Measurements from ENCODE around the gene PTGDR2.
A peak's percentile ranks its signal among the peaks of the same experiment; 100 is the strongest.

PTGDR2 gene

DNA sequence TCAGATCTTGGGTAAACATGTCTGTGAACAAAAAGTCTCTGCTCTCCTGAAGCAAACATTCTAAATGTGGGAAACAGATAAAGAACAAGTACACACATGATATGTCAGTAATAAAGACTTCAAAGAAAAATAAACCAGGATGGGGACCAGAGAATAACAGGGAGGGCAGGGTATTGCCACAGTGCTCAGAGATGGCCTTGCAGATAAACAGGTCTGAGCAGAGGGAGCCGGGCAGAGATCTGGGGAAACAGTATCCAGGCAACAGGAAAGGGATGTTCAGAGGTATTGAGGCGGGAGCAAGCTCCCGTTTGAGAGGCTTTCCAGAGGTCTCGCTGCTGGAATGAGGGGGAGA, 10.9 kb downstream of the PTGDR2 start:
- Mint-ChIP-seq H3K27ac (peak overlapping the region; percentile 80), H3K36me3 (ENCODE audit: low read depth) (peaks cover 41% of the 10 kb centered on the region), H3K4me3 (peak overlapping the region; percentile 81), H3K4me1 (ENCODE audit: low read depth) (peaks cover 31% of the 10 kb centered on the region), H3K27me3 (ENCODE audit: low read depth) (no peaks in the 10 kb centered on the region), H3K9me3 (no peaks in the 10 kb centered on the region)
- no peak for DNase-seq (ENCODE audit: low spot score)

GRCh38 chr11:60844045-60844869, 11.5 kb downstream of the PTGDR2 start:
- H3K4me3 Mint-ChIP-seq = peak overlapping the region; percentile 81

GRCh38 chr11:60842668-60843600, 12.8 kb downstream of the PTGDR2 start:
- H3K27me3 Mint-ChIP-seq (ENCODE audit: low read depth) = no peaks in the 10 kb centered on the region
- no peaks in the 10 kb centered on the region for H3K9me3 Mint-ChIP-seq
- H3K36me3 Mint-ChIP-seq (ENCODE audit: low read depth) = peaks cover 31% of the 10 kb centered on the region
- peak overlapping the region; percentile 81 for H3K4me3 Mint-ChIP-seq
- H3K27ac Mint-ChIP-seq = peak overlapping the region; percentile 92
- H3K4me1 Mint-ChIP-seq (ENCODE audit: low read depth) = peaks cover 36% of the 10 kb centered on the region
- no peak for DNase-seq (ENCODE audit: low spot score)

More at GRCh38 chr11:60844045-60844869, 11.5 kb downstream of the PTGDR2 start:
- peaks cover 34% of the 10 kb centered on the region for H3K4me1 Mint-ChIP-seq (ENCODE audit: low read depth)
- H3K27me3 Mint-ChIP-seq (ENCODE audit: low read depth) = no peaks in the 10 kb centered on the region
- DNase-seq (ENCODE audit: low spot score) = no peak
- H3K9me3 Mint-ChIP-seq = no peaks in the 10 kb centered on the region
- peak overlapping the region; percentile 80 for H3K27ac Mint-ChIP-seq
- H3K36me3 Mint-ChIP-seq (ENCODE audit: low read depth) = peaks cover 38% of the 10 kb centered on the region

- Mint-ChIP-seq H3K4me1 (ENCODE audit: low read depth) (peaks cover 45% of the 10 kb centered on the region), H3K36me3 (ENCODE audit: low read depth) (peaks cover 28% of the 10 kb centered on the region), H3K9me3 (no peaks in the 10 kb centered on the region), H3K27me3 (ENCODE audit: low read depth) (no peaks in the 10 kb centered on the region), H3K27ac (peak within 1 kb of the TSS; percentile 92), H3K4me3 (peak within 1 kb of the TSS; percentile 81)
- peak; percentile 97 for DNase-seq (ENCODE audit: low spot score)
Observed at GRCh38 chr11:60841797-60842667, 13.7 kb downstream of the PTGDR2 start, which contains the start of gene CCDC86. Gene CCDC86, plus strand, starts transcription at chr11:60842113. Its CDS starts 12 bp downstream, at chr11:60842125.

DNA sequence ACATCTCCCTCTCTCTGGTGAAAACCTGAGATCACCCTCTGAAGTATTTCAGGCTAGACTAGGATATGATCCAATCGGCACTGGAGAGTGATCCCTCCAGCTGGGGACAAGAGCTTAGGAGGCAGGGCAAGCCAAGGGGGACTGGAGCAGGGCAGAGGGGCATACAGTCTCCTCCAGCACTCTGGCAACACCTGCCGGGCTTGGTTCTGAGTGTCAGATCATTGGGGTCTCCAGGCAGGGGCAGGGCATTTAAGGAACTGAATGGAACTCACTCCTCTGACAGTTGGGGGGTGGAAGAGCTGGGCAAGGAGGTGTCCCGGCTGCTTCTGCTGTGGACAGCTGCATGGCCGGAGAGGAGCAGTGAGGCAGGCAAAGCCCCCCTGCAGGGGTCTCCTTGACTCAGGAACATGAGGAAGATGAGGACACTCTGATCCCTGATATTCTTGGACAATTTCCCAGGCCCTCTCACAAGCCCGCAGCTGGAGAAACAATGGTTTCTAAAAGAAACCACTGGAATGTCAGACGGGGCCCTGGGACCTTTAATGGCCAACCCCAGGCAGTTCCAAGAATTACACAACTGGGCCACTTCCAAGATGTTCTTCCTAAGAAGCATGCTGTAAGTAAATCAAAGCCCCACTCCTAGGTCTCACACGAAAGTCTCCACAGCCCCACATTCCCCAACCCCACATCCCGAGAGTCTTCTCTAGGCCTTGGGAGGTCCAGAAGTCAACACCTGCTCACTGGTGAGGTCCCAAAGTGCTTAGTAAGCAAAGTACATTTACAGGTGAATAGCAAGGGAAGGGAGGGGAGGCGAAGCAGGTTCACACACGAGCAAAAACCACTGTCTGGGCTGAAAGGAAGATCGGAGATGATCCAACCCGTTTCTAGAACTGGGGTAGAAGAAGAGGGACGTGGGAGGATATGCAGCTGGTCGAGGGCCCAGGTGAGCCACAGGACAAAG, 15.0 kb downstream of the PTGDR2 start:
- peaks cover 54% of the 10 kb centered on the region for H3K4me1 Mint-ChIP-seq (ENCODE audit: low read depth)
- DNase-seq (ENCODE audit: low spot score) = no peak
- H3K9me3 Mint-ChIP-seq = no peaks in the 10 kb centered on the region
- H3K36me3 Mint-ChIP-seq (ENCODE audit: low read depth) = peaks cover 21% of the 10 kb centered on the region
- no peaks in the 10 kb centered on the region for H3K27me3 Mint-ChIP-seq (ENCODE audit: low read depth)
- H3K4me3 Mint-ChIP-seq = peak overlapping the region; percentile 55
- H3K27ac Mint-ChIP-seq = peak overlapping the region; percentile 83

GRCh38 chr11:60838132-60838531, 17.6 kb downstream of the PTGDR2 start:
- H3K27me3 Mint-ChIP-seq (ENCODE audit: low read depth) = peaks cover 1% of the 10 kb centered on the region
- H3K9me3 Mint-ChIP-seq = no peaks in the 10 kb centered on the region
- no peak overlapping the region for H3K4me3 Mint-ChIP-seq
- no peak for DNase-seq (ENCODE audit: low spot score)
- H3K36me3 Mint-ChIP-seq (ENCODE audit: low read depth) = no peaks in the 10 kb centered on the region
- H3K4me1 Mint-ChIP-seq (ENCODE audit: low read depth) = peaks cover 59% of the 10 kb centered on the region
- H3K27ac Mint-ChIP-seq = peak overlapping the region; percentile 86

- Mint-ChIP-seq H3K9me3 (no peaks in the 10 kb centered on the region), H3K4me1 (ENCODE audit: low read depth) (peaks cover 70% of the 10 kb centered on the region), H3K27me3 (ENCODE audit: low read depth) (peaks cover 5% of the 10 kb centered on the region), H3K27ac (peak overlapping the region; percentile 86), H3K36me3 (ENCODE audit: low read depth) (no peaks in the 10 kb centered on the region), H3K4me3 (peak overlapping the region; percentile 70)
- DNase-seq (ENCODE audit: low spot score) = no peak
Observed at GRCh38 chr11:60836866-60837515, 18.8 kb downstream of the PTGDR2 start.

GRCh38 chr11:60835534-60835846, 20.3 kb downstream of the PTGDR2 start:
- Mint-ChIP-seq H3K36me3 (ENCODE audit: low read depth) (no peaks in the 10 kb centered on the region), H3K4me1 (ENCODE audit: low read depth) (peaks cover 71% of the 10 kb centered on the region), H3K27me3 (ENCODE audit: low read depth) (peaks cover 8% of the 10 kb centered on the region), H3K9me3 (no peaks in the 10 kb centered on the region), H3K27ac (peak overlapping the region; percentile 45), H3K4me3 (peak overlapping the region; percentile 48)
- no peak for DNase-seq (ENCODE audit: low spot score)

DNA sequence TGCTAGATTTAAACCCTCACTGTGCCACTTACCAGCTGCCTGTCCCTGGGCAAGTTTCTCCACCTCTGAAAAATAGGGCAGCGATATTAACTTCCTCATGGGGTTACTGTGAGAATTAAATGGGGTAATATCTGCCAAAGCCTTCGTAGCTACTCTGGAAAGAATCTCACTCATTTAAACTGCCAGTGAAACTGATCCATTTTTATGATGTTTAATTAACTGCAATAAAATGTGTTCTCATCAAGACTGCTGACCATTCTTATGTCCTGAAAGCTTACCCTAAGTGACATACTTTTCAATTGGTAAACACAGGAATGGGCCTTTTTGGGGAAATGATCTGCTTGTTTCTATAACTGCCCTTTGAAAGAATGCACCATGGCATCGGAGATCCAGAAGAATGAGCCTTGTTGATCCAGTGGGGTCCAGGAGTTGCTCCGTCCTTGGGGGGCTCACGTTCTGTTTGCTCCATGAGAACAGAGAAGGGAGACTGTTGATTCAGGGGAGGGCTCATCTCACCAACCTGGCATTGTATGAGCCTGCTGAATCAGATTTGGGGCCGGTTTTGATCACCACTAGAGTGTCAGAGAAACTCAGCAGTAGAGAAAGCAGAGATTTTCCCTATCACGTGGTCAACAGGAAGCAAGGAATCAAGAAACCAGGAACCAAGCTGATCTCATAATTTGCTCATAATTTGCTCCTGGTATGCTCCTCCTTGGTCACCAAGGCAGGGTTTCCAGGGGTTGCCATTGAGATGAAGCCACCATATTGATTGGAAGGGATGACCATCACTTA, 20.8 kb downstream of the PTGDR2 start:
- DNase-seq (ENCODE audit: low spot score) = no peak
- Mint-ChIP-seq H3K4me3 (peak overlapping the region; percentile 48), H3K9me3 (no peaks in the 10 kb centered on the region), H3K36me3 (ENCODE audit: low read depth) (no peaks in the 10 kb centered on the region), H3K4me1 (ENCODE audit: low read depth) (peaks cover 71% of the 10 kb centered on the region), H3K27ac (peak overlapping the region; percentile 65), H3K27me3 (ENCODE audit: low read depth) (peaks cover 8% of the 10 kb centered on the region)

- Mint-ChIP-seq H3K27me3 (ENCODE audit: low read depth) (peaks cover 8% of the 10 kb centered on the region), H3K36me3 (ENCODE audit: low read depth) (no peaks in the 10 kb centered on the region), H3K27ac (no peak overlapping the region), H3K9me3 (no peaks in the 10 kb centered on the region), H3K4me1 (ENCODE audit: low read depth) (peaks cover 50% of the 10 kb centered on the region), H3K4me3 (no peak overlapping the region)
- DNase-seq (ENCODE audit: low spot score) = no peak
Observed at GRCh38 chr11:60831501-60832079, 24.2 kb downstream of the PTGDR2 start.

- H3K4me3 Mint-ChIP-seq = no peak overlapping the region
- H3K27me3 Mint-ChIP-seq (ENCODE audit: low read depth) = peaks cover 8% of the 10 kb centered on the region
- no peak overlapping the region for H3K27ac Mint-ChIP-seq
- no peaks in the 10 kb centered on the region for H3K36me3 Mint-ChIP-seq (ENCODE audit: low read depth)
- H3K4me1 Mint-ChIP-seq (ENCODE audit: low read depth) = peaks cover 49% of the 10 kb centered on the region
- DNase-seq (ENCODE audit: low spot score) = peak; percentile 69
- H3K9me3 Mint-ChIP-seq = no peaks in the 10 kb centered on the region
Observed at GRCh38 chr11:60831143-60831500, 24.6 kb downstream of the PTGDR2 start.

All from T-helper 2 cell treated with Interferon-gamma antibody and Interleukin-4, amounts not matched to agents 5 μg/mL and 100 μg/mL, for 36 hours (primary cell).